GM12878 (cell line): ENCODE data around the gene ESRRB.

Experiments used
- CREB1 ChIP-seq: IDR thresholded peaks from 2 replicates; pipeline ENCODE4 v1.6.1; 2012; ENCODE audit warnings: low read depth, mild to moderate bottlenecking, inconsistent platforms
- KDM1A ChIP-seq: fragments of 200-600 bp; sonication (generic); IDR thresholded peaks from 2 replicates; pipeline ENCODE4 v1.6.1; 2016; ENCODE audit warnings: borderline replicate concordance
- TF ChIP-seq, protein P1 (sequence below), 3 experiments: IDR thresholded peaks in 2 of 3; conservative IDR thresholded peaks in 1 of 3; 2 replicates each; pipeline ENCODE4 v1.5.1; 2011; ENCODE audit warnings: low read depth in 3 of 3, low read length in 3 of 3, mild to moderate bottlenecking in 3 of 3, control low read depth in 2 of 3, moderate library complexity in 2 of 3, inconsistent platforms in 1 of 3, mixed read lengths in 1 of 3; ENCODE audit not compliant: control insufficient read depth in 2 of 3, insufficient read depth in 1 of 3; ENCODE audit errors: extremely low read depth in 1 of 3
- TF ChIP-seq, protein P2 (sequence below): IDR thresholded peaks from 2 replicates; pipeline ENCODE4 v1.6.1; 2012; ENCODE audit warnings: mild to moderate bottlenecking, low read depth, low read length

DNA sequence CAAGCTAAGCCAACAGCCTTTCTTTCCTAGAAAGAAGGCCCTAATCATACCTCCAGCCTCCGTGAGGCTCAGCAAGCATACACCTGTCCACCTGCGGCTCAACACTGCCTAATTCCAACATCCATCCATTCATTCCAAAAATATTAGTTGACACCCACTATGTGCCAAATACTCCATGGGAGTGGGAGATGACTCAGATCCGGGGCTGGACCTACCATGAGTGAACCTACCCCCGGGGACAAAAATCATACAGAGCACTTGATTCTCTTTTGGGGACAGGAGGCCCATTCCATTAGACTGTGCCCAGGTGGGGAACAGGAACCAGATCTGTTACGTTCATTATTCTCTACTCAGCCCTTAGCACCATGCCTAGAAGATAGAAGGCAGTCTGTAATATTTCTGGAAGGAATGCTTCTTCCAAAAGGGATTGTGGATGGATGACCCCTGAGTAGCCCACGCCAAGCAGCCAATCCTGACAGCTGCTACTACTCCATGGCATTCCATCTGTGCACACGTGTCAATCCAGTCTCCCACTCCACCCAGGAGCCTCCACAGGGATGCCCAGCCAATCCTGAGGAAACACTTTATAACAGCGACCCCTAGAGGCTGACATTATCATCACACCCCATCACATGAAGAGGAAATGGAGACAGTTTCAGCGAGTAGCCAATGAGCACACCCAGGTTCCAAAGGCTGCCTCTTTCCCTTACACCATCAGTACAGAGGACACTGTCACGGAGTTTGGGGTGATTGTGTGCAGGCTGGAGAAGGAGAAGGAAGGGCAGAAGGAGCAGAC lies 170.7 kb downstream of the ESRRB start:
- TF ChIP-seq CREB1 (no peak), KDM1A (no peak)
- TF ChIP-seq, protein P1, sequence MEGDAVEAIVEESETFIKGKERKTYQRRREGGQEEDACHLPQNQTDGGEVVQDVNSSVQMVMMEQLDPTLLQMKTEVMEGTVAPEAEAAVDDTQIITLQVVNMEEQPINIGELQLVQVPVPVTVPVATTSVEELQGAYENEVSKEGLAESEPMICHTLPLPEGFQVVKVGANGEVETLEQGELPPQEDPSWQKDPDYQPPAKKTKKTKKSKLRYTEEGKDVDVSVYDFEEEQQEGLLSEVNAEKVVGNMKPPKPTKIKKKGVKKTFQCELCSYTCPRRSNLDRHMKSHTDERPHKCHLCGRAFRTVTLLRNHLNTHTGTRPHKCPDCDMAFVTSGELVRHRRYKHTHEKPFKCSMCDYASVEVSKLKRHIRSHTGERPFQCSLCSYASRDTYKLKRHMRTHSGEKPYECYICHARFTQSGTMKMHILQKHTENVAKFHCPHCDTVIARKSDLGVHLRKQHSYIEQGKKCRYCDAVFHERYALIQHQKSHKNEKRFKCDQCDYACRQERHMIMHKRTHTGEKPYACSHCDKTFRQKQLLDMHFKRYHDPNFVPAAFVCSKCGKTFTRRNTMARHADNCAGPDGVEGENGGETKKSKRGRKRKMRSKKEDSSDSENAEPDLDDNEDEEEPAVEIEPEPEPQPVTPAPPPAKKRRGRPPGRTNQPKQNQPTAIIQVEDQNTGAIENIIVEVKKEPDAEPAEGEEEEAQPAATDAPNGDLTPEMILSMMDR (IDR thresholded peaks at IDR 0.05 in 2 of 3, conservative IDR thresholded peaks at IDR 0.05 in 1 of 3; ENCODE audit: control insufficient read depth in 2 of 3, extremely low read depth in 1 of 3, insufficient read depth in 1 of 3, low read depth in 3 of 3, low read length in 3 of 3): peak; percentile 45 to 62 (median 60); a peak in 5 of 6 replicates
- TF ChIP-seq, protein P2, sequence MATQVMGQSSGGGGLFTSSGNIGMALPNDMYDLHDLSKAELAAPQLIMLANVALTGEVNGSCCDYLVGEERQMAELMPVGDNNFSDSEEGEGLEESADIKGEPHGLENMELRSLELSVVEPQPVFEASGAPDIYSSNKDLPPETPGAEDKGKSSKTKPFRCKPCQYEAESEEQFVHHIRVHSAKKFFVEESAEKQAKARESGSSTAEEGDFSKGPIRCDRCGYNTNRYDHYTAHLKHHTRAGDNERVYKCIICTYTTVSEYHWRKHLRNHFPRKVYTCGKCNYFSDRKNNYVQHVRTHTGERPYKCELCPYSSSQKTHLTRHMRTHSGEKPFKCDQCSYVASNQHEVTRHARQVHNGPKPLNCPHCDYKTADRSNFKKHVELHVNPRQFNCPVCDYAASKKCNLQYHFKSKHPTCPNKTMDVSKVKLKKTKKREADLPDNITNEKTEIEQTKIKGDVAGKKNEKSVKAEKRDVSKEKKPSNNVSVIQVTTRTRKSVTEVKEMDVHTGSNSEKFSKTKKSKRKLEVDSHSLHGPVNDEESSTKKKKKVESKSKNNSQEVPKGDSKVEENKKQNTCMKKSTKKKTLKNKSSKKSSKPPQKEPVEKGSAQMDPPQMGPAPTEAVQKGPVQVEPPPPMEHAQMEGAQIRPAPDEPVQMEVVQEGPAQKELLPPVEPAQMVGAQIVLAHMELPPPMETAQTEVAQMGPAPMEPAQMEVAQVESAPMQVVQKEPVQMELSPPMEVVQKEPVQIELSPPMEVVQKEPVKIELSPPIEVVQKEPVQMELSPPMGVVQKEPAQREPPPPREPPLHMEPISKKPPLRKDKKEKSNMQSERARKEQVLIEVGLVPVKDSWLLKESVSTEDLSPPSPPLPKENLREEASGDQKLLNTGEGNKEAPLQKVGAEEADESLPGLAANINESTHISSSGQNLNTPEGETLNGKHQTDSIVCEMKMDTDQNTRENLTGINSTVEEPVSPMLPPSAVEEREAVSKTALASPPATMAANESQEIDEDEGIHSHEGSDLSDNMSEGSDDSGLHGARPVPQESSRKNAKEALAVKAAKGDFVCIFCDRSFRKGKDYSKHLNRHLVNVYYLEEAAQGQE: no peak
